GM19193 (cell line): Measurements from ENCODE around the gene CTSW.

Source experiments
- POLR2A ChIP-seq: IDR thresholded peaks from 4 replicates; pipeline ENCODE4 v1.6.1; 2011; ENCODE audit not compliant: insufficient read depth, insufficient read length; ENCODE audit errors: extremely low read depth

The CTSW gene

GRCh38 chr11:65853246-65853979 lies 26.2 kb upstream of the CTSW start:
- no peak for TF ChIP-seq POLR2A

- TF ChIP-seq POLR2A, result no peak
Measured at GRCh38 chr11:65854161-65854592, 25.5 kb upstream of the CTSW start.

- no peak for TF ChIP-seq POLR2A
Measured at GRCh38 chr11:65854852-65855837, 24.5 kb upstream of the CTSW start.

DNA sequence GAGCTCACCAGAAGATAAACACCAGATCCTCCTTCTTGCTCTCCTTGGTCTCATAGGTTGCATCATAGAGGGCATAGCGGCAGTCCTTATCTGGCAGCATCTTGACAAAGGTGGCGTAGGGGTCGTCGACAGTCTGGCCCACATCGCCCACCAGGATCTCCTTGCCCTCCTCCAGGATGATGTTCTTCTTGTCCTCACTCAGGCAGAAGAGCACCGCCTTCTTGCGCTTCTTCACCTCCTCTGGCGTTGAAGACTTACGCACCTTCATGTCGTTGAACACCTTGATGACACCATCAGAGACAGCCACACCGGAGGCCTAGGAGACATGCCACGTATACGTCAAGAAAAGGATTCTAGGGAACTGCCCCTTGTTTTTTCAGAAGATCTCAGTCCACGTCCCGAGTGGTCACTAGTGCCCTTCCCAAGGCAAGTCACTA lies 23.7 kb upstream of the CTSW start:
- peak; percentile 10 for TF ChIP-seq POLR2A

DNA sequence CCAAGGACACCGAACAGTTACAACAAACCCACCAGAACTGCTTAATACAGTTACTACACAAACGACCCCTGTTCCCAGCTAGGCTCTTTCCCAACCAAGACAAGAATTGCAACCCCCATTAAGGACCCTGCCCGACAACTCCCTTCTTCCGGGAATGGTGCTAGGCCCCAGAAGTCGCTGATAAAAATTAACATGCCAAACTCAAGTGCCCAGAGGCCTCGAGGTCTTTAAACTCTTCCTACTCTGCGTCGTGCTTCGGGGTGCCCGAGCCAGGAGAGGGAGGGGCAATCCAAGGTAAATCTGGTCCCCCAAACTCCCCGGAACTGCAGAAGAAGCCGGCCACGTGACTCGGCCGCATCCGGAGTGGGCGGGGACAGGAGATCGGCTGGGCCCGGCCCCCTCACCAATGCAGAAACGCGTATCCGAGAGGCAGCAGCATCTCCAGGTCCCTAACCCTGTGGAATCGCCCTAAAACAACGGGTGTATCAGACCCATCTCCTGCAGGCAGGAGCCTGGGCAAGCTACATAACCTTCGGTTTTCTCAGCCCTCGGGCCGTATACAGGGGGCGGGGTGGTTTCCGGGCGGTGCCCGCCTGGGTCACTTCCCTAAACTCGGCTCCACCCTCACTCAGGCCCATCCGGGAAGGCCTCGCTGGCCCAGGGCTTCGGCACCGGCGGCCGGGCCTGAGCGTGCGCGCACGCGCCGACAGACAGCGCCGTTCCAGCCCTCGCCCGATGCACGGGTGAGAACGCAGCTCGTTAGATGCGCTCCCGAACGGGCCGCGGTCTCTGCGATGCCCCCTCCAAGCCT lies 22.7 kb upstream of the CTSW start:
- peak; percentile 58 for TF ChIP-seq POLR2A

DNA sequence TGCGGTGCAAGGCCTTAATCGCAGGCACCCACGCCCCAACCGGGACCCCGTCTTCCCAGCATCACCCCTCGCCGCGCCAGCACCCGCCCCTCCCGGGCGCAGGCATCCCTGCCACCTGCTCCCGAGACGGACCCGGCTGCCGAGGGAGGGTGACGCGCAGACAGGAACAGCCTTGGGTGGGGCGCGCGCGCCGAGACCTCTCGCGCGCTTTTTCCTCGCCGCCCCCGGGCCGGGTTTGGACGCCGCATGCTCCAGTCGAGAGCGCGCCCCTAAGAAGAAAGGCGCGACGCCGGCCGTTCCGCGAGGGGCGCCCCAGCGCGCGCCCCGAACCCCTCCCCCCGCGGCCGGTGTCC lies 22.2 kb upstream of the CTSW start:
- TF ChIP-seq POLR2A, result no peak

- TF ChIP-seq POLR2A, result peak; percentile 99
Measured at GRCh38 chr11:65857853-65858680, 21.6 kb upstream of the CTSW start, which contains the start of gene CFL1. CFL1 (minus strand) TSS chr11:65858180; CDS start chr11:65858099, 81 bp downstream.

GRCh38 chr11:65858681-65859087 lies 21.0 kb upstream of the CTSW start:
- no peak for TF ChIP-seq POLR2A

DNA sequence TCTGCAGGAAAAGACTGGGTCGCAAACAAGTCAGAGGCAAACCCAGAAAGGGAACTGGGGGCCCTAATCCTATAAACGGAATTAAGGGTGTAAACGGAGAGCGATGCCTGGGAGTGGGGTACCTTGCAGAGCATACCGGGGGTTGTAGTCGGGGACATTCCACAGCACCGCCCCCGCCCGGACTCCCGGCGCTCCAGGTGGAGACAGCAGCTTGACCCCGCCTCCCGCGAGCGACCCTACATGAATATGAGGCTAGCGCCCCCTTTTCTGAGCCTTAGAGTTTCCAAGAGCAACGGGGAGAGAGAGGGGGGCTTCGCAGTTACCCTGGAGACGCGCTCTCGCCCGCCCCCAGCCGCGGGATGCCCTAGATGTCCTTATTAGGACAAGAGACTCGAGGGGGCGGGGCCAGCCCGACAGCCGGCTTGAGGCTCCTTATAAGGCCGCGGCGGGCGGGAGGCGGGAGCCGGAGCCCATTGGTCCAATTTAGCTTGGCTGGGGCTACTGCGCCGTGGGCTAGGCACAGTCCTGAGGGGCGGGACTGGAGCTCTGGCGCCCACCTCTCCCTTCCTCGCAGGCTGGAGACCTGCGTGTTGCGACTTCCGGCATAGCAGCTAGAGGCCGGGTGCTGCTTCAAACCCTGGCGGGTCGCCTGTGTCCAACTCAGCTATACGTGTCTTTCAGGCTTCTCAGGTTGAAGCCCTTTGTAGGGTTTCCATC lies 20.4 kb upstream of the CTSW start:
- TF ChIP-seq POLR2A, result peak; percentile 96

DNA sequence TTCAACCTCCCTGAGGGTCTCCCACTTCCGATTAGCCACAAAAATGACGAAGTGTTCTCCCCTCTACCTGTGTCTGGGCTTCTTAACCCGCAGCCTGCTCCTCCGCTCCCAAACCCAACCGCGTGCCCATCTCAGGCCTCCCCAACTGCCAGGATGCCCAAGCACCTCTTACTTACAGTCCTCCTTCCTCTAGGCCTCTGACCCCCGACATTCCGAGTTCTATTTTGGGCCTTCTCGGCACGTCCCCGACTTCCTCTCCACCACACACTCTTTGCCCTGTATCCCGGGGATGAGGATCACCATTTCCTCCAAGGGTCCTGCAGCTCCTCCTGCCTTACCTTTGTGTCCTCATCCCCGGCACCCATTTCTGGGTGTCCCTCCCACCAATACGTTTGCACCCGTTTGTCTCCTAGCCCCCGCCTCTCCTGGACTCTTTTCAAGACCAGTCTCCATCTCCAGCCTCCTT lies 19.8 kb upstream of the CTSW start:
- TF ChIP-seq POLR2A, result no peak

GRCh38 chr11:65860278-65861164 lies 19.1 kb upstream of the CTSW start, which contains the start of gene MUS81:
MUS81 (plus strand) TSS chr11:65860433; CDS start chr11:65860754, 321 bp downstream.
- peak; percentile 80 for TF ChIP-seq POLR2A

- TF ChIP-seq POLR2A, result no peak
Measured at GRCh38 chr11:65861165-65861505, 18.5 kb upstream of the CTSW start.
